Measurements from ENCODE around the gene DAPK1.

GRCh38 chr9:87605676-87606075 is 108.0 kb downstream of the DAPK1 start:
- TF ChIP-seq CTCF (IDR thresholded peaks at IDR 0.05; ENCODE audit: extremely low read depth in 1 of 2, insufficient read depth in 1 of 2, low read depth in 1 of 2, low read length in 2 of 2) (no peak), POLR2AphosphoS5 (IDR thresholded peaks at IDR 0.05; ENCODE audit: insufficient read depth, low read depth, low read length) (no peak), EZH2 (IDR thresholded peaks at IDR 0.05; ENCODE audit: borderline replicate concordance, low read depth, low read length, severe bottlenecking) (no peak), POLR2A (IDR thresholded peaks at IDR 0.05; ENCODE audit: low read depth, low read length) (no peak), MYC (IDR thresholded peaks at IDR 0.05; ENCODE audit: low read depth, low read length) (no peak), GATA2 (IDR thresholded peaks at IDR 0.05; ENCODE audit: insufficient read depth, insufficient read length, low read depth, low read length) (no peak), MAX (IDR thresholded peaks at IDR 0.05; ENCODE audit: insufficient read depth, insufficient read length) (no peak), FOS (IDR thresholded peaks at IDR 0.05; ENCODE audit: borderline replicate concordance, insufficient read depth, low read length) (no peak), JUN (IDR thresholded peaks at IDR 0.05; ENCODE audit: borderline replicate concordance, insufficient read depth, insufficient read length, low read depth) (no peak)
